Measurements from ENCODE around the gene RPP38. TPM values are rescaled to one million over a fixed set of nuclear protein-coding genes. Genes with fewer than 3 reads are reported as not detected.

The RPP38 gene
- total and polyA plus RNA-seq, 10 of the 15 experiments (the other 5 are each of a cell fraction or from before 2014, with no cell fraction given), result 13.0 to 40.9 (median 27.2) TPM

GRCh38 chr10:15052121-15052520 is 45.0 kb upstream of the RPP38 start:
- Histone ChIP-seq H3K27me3 (replicated peaks in 1 of 2; ENCODE audit: control insufficient read depth in 2 of 2, insufficient read depth in 2 of 2, low read length in 1 of 2) (no peaks in the 10 kb centered on the region), H3K4me1 (ENCODE audit: control insufficient read depth, insufficient read depth, low read length) (no peaks in the 10 kb centered on the region), H4K20me1 (ENCODE audit: control insufficient read depth, insufficient read depth) (no peaks in the 10 kb centered on the region), H3K79me2 (ENCODE audit: control insufficient read depth, insufficient read depth, low read length) (no peaks in the 10 kb centered on the region), H3K36me3 (ENCODE audit: control insufficient read depth in 2 of 2, insufficient read depth in 2 of 2, low read length in 1 of 2) (no peaks in the 10 kb centered on the region), H3K27ac (ENCODE audit: control insufficient read depth, insufficient read depth) (no peak overlapping the region), H3K4me2 (ENCODE audit: control insufficient read depth, insufficient read depth) (no peak overlapping the region), H3K9me3 (replicated peaks; ENCODE audit: control insufficient read depth, insufficient read depth, low read length) (no peaks in the 10 kb centered on the region), H3K4me3 (no peak overlapping the region), H3K9ac (ENCODE audit: control insufficient read depth, insufficient read depth, low read length) (no peak overlapping the region), H2AFZ (ENCODE audit: control insufficient read depth, low read depth, low read length) (no peak overlapping the region)
- ATAC-seq, result no peak
- TF ChIP-seq IKZF2 (IDR thresholded peaks at IDR 0.05) (no peak), RELB (IDR thresholded peaks at IDR 0.05; ENCODE audit: low read depth) (no peak), CHD2 (IDR thresholded peaks at IDR 0.05; ENCODE audit: borderline replicate concordance, low read depth, low read length) (no peak), ZNF217 (IDR thresholded peaks at IDR 0.05) (no peak), NR2C2 (IDR thresholded peaks at IDR 0.05; ENCODE audit: borderline replicate concordance, control insufficient read depth, insufficient read length, low read depth) (no peak), JUNB (IDR thresholded peaks at IDR 0.05) (no peak), SREBF2 (IDR thresholded peaks at IDR 0.05; ENCODE audit: low read length) (no peak), ZNF274 (IDR thresholded peaks at IDR 0.05; ENCODE audit: insufficient read depth, insufficient read length) (no peak), MYC (IDR thresholded peaks at IDR 0.05; ENCODE audit: insufficient read depth, insufficient read length, insufficient replicate concordance, low read length, severe bottlenecking) (no peak), YBX1 (IDR thresholded peaks at IDR 0.05) (no peak), NFYA (IDR thresholded peaks at IDR 0.05; ENCODE audit: borderline replicate concordance, low read depth, low read length) (no peak), SUZ12 (IDR thresholded peaks at IDR 0.05; ENCODE audit: unreplicated experiment) (no peak), CHD1 (IDR thresholded peaks at IDR 0.05; ENCODE audit: low read depth, low read length) (no peak), BMI1 (IDR thresholded peaks at IDR 0.05; ENCODE audit: borderline replicate concordance) (no peak)
- intact Hi-C loops (cut with micrococcal nuclease; ENCODE audit: unreplicated experiment), result no loop called here
- no peak for DNase-seq (ENCODE audit: low read depth, low spot score)
- no TSS peak for BruUV-seq (replicated peaks)
- in situ Hi-C loops (cut with MboI), result no loop called here
- RAD21 ChIA-PET (ENCODE audit: unreplicated experiment), result no interaction called here
- no peak for FAIRE-seq
- CTCF ChIA-PET, result no interaction called here
- POLR2A ChIA-PET, result no interaction called here
- 96% methylated on average over 7 of the region's 7 CpGs for WGBS (ENCODE audit: insufficient coverage, insufficient replicate concordance, low lambda C conversion rate, missing lambda C conversion rate)
- SMC1A ChIA-PET (ENCODE audit: uncharacterized antibody, unreplicated experiment), result no interaction called here
